ENCODE measurements around the gene MICAL3.

DNA sequence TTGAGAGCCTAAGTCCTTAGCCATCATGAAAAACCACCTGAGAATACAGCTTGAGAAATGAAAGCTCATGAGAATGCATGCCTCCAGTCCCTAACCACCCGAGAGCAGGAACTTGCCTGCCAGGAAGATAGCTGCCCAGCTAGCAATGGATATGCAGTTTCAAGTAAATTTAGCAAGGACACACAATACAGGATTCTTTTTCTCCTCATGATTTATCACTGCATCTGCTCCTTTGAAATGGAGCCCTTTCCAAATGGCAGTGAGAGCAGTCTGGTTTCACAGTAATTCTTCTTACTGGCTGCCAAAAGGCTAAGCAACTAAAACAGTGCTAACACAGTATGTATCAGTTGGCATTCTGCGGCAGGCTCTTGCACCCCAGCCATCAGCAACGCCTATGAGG, 109.9 kb downstream of the MICAL3 start:
- TF ChIP-seq, protein P1, sequence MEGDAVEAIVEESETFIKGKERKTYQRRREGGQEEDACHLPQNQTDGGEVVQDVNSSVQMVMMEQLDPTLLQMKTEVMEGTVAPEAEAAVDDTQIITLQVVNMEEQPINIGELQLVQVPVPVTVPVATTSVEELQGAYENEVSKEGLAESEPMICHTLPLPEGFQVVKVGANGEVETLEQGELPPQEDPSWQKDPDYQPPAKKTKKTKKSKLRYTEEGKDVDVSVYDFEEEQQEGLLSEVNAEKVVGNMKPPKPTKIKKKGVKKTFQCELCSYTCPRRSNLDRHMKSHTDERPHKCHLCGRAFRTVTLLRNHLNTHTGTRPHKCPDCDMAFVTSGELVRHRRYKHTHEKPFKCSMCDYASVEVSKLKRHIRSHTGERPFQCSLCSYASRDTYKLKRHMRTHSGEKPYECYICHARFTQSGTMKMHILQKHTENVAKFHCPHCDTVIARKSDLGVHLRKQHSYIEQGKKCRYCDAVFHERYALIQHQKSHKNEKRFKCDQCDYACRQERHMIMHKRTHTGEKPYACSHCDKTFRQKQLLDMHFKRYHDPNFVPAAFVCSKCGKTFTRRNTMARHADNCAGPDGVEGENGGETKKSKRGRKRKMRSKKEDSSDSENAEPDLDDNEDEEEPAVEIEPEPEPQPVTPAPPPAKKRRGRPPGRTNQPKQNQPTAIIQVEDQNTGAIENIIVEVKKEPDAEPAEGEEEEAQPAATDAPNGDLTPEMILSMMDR (IDR thresholded peaks at IDR 0.05; ENCODE audit: low read depth, low read length), result no peak
- TF ChIP-seq EZH2phosphoT487 (IDR thresholded peaks at IDR 0.05; ENCODE audit: low read depth), result no peak

All from OCI-LY3 (cell line).